ENCODE data around the gene RNU1-4. TPM values are rescaled to one million over a fixed set of nuclear protein-coding genes. Genes with fewer than 3 reads are reported as not detected.
"Not testable (repeated sequence)": the region's sequence is repeated elsewhere in the genome, so short reads cannot be mapped to it uniquely, and the experiment has no call there.

RNU1-4 gene
- total and polyA plus RNA-seq, 4 donors: 7,231 to 8,154 TPM; not detected in 2

DNA sequence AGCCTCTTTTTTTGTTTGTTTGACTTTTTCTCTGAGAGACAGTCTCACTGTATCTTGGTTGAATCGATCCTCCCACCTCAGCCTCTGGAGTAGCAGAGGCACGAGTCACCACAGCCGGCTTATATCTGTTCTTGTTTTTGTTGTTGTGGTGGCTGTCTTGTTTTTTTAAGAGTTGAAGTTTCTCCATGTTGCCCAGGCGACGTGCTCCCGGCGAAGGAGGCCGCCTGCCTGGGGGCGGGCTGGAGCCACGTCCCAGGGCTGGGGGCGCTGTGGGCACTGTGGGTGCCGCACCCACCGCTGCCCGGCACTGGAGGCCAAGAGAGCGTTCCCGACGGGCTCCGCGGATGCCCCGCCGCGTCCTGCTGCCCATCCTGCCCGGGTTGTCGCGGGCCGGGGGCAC, 8.4 kb downstream of the RNU1-4 start:
- H3K27ac ChIP-seq (ENCODE audit: low read depth in 1 of 2, low read length in 2 of 2); DNase-seq; H3K9me3 ChIP-seq (ENCODE audit: control insufficient read depth, low read length); H3K4me1 ChIP-seq (ENCODE audit: control insufficient read depth in 1 of 2, insufficient read depth in 2 of 2, low read length in 2 of 2); H3K27me3 ChIP-seq (ENCODE audit: control insufficient read depth in 1 of 2, insufficient read depth in 2 of 2, low read length in 1 of 2); H3K36me3 ChIP-seq (ENCODE audit: control insufficient read depth in 1 of 2, insufficient read depth in 2 of 2, low read length in 1 of 2); H3K4me3 ChIP-seq (ENCODE audit: low read length in 2 of 2); intact Hi-C loops (cut with DNase I): not testable (repeated sequence)
- peak; percentile 66 for ATAC-seq (ENCODE audit: low FRiP score)
- WGBS, 2 donors: 86 to 88% methylated on average over 10 to 23 of the region's 26 CpGs

DNA sequence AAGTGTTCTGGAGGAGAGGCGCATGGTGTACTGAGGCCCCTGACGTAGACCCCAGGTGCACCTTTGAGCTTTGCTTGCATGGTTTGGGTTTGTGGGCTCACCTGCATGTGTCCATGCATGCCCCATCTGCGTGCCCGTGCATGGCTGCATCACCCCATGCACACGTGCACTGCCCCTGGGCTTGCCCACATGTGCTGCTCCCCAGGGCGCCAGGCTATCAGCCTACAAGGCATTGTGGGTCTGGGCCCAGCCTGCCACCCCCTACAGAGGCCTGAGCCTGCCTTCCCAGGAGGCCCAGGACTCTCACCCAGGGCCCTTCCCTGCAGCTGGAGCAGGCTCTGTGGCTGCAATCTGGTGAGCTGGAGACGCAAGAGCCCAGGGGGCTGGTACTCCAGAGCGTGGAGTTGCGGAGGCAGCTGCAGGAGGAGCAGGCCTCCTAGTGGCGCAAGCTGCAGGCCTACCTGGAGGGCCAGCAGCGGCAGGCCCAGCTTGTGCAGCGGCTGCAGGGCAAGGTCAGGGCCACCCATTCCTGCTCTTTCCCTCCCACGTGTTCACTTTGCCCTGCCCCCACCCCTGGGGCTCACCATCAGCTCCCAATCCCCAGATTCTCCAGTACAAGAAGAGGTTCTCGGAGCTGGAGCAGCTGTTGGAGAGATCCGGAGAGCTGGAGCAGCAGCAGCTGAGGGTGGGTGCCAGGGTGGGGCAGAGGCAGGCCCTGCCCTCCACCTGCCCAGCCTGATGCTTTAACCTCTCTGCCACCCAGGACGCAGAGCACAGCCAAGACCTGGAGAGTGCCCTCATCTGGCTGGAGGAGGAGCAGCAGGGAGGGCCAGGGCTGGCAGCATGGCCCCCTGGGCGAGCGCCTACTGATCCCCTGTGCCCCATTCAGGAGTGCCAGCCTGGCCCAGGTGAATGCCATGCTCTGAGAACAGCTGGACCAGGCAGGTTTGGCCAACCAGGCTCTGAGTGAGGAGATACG, 9.9 kb downstream of the RNU1-4 start:
- intact Hi-C loops (cut with DNase I); H3K4me3 ChIP-seq (ENCODE audit: low read length in 2 of 2); H3K4me1 ChIP-seq (ENCODE audit: control insufficient read depth in 1 of 2, insufficient read depth in 2 of 2, low read length in 2 of 2); H3K27ac ChIP-seq (ENCODE audit: low read depth in 1 of 2, low read length in 2 of 2); DNase-seq; H3K36me3 ChIP-seq (ENCODE audit: control insufficient read depth in 1 of 2, insufficient read depth in 2 of 2, low read length in 1 of 2); H3K27me3 ChIP-seq (ENCODE audit: control insufficient read depth in 1 of 2, insufficient read depth in 2 of 2, low read length in 1 of 2); H3K9me3 ChIP-seq (ENCODE audit: control insufficient read depth, low read length): not testable (repeated sequence)
- ATAC-seq (ENCODE audit: low FRiP score): peak; percentile 72
- 20 to 73% methylated on average over 1 to 4 of the region's 19 CpGs for WGBS, 2 donors

DNA sequence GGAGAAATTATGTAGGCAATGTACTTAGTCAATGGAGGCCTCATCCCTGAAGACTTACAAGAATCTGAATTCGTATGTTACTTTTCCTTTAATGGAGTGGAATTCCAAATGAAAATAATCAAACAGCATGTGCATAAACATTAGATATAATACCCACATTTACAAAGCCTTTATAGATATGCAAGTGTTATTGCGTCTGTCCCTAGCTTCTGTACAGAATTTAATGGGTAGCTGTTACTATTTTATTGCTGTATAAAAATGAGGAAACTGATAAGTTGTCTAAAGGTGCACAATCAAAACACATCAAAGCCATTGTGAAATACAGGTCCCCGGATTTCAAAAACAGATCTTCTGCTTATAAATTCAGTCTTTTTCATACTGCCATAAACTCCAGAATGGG, 12.5 kb downstream of the RNU1-4 start:
- H3K27me3 ChIP-seq (ENCODE audit: control insufficient read depth in 1 of 2, insufficient read depth in 2 of 2, low read length in 1 of 2); H3K36me3 ChIP-seq (ENCODE audit: control insufficient read depth in 1 of 2, insufficient read depth in 2 of 2, low read length in 1 of 2); intact Hi-C loops (cut with DNase I); H3K9me3 ChIP-seq (ENCODE audit: control insufficient read depth, low read length); H3K4me1 ChIP-seq (ENCODE audit: control insufficient read depth in 1 of 2, insufficient read depth in 2 of 2, low read length in 2 of 2); ATAC-seq (ENCODE audit: low FRiP score); H3K4me3 ChIP-seq (ENCODE audit: low read length in 2 of 2); H3K27ac ChIP-seq (ENCODE audit: low read depth in 1 of 2, low read length in 2 of 2); DNase-seq: not testable (repeated sequence)
- WGBS, 2 donors: no CpG with 5 or more reads among the region's 3 CpGs

DNA sequence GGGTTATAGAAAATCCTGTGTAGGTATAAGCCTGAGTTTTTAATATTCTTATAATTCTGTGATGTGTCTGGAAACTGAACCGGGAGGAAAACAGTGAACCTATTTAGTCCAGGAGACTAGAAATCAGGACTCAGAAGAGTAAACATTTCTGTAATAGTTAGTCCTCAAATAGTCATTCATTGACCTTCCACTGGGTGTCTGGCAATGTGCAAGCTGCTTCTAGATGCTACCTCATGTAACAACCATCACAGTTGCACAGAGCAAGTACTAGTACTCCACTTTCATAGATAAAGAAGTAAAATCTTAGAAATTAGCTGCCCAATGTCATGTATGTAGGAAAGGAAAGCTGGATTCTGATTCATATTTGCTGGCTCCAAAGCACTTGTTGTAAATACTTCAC, 15.1 kb downstream of the RNU1-4 start:
- DNase-seq; H3K4me1 ChIP-seq (ENCODE audit: control insufficient read depth in 1 of 2, insufficient read depth in 2 of 2, low read length in 2 of 2); H3K27ac ChIP-seq (ENCODE audit: low read depth in 1 of 2, low read length in 2 of 2); H3K4me3 ChIP-seq (ENCODE audit: low read length in 2 of 2); ATAC-seq (ENCODE audit: low FRiP score); H3K9me3 ChIP-seq (ENCODE audit: control insufficient read depth, low read length); H3K36me3 ChIP-seq (ENCODE audit: control insufficient read depth in 1 of 2, insufficient read depth in 2 of 2, low read length in 1 of 2); H3K27me3 ChIP-seq (ENCODE audit: control insufficient read depth in 1 of 2, insufficient read depth in 2 of 2, low read length in 1 of 2); intact Hi-C loops (cut with DNase I): not testable (repeated sequence)
- WGBS, 2 donors: no CpG with 5 or more reads among the region's 1 CpG

DNA sequence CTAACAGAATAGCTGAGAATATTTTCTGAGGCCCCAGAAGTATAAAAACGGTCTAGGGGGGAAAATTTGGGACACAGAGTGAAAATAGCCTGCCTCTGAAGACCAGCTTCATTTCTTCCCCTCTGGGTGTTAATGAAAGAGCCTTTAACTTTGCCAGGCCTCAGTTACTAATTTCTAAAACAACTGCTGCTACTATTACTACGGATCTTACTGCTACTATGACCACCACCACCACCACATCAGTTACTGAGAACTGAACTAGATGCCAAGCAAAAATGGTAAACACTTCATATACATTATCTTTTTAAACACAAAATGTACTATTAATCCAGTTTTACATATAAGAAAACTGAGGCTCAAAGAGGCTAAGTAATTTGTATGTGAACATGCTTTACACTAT, 15.6 kb downstream of the RNU1-4 start:
- H3K9me3 ChIP-seq (ENCODE audit: control insufficient read depth, low read length); intact Hi-C loops (cut with DNase I); DNase-seq; ATAC-seq (ENCODE audit: low FRiP score); H3K36me3 ChIP-seq (ENCODE audit: control insufficient read depth in 1 of 2, insufficient read depth in 2 of 2, low read length in 1 of 2); H3K4me1 ChIP-seq (ENCODE audit: control insufficient read depth in 1 of 2, insufficient read depth in 2 of 2, low read length in 2 of 2); H3K27ac ChIP-seq (ENCODE audit: low read depth in 1 of 2, low read length in 2 of 2); H3K4me3 ChIP-seq (ENCODE audit: low read length in 2 of 2); H3K27me3 ChIP-seq (ENCODE audit: control insufficient read depth in 1 of 2, insufficient read depth in 2 of 2, low read length in 1 of 2): not testable (repeated sequence)
- WGBS, 2 donors: 72 to 98% methylated on average over 2 of the region's 2 CpGs

DNA sequence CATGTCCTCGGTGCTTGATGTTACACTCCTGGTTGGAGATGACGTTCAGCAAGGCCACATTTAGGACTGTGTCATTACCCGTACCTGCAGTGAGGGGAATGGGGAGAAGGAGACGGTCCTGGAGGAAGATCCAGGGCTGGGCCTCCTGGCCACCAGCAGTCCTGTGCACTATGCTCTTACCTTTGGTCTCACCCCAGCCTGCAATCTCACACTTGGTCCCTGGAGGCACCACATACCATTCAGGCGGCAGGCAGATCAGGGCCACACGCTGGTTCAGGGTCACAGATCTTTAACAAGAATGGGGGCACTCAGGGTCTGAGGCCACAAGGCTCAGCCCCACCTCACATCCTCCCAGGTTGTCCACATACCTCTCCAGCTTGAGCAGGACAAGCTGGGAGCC, 17.3 kb downstream of the RNU1-4 start:
- H3K4me3 ChIP-seq (ENCODE audit: low read length in 2 of 2); H3K9me3 ChIP-seq (ENCODE audit: control insufficient read depth, low read length); H3K27me3 ChIP-seq (ENCODE audit: control insufficient read depth in 1 of 2, insufficient read depth in 2 of 2, low read length in 1 of 2); H3K36me3 ChIP-seq (ENCODE audit: control insufficient read depth in 1 of 2, insufficient read depth in 2 of 2, low read length in 1 of 2); DNase-seq; H3K27ac ChIP-seq (ENCODE audit: low read depth in 1 of 2, low read length in 2 of 2); H3K4me1 ChIP-seq (ENCODE audit: control insufficient read depth in 1 of 2, insufficient read depth in 2 of 2, low read length in 2 of 2); intact Hi-C loops (cut with DNase I); ATAC-seq (ENCODE audit: low FRiP score): not testable (repeated sequence)
- 94% methylated on average over 2 of the region's 6 CpGs; no CpG with 5 or more reads in 1 of the 2 donors for WGBS, 2 donors

DNA sequence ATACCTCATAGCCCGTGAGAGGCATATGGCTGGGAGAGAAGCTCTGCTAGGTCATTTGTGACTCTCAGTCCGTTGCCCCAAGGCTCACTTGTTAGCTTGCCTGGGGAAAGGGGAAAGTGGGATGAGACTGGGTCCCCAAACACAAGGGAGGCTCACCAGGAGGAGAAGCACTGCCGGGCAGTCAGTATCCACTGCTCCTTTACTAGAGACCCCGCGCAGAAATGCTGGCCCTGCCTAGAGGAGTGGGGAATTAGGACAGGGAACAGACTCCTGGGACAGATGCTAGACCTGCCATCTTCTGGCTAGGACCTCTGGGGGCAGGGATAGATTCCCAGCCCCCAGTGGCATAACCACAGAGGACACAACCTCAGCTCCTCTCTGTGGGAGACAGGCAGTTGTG, 17.7 kb downstream of the RNU1-4 start:
- DNase-seq: not testable (repeated sequence)

DNA sequence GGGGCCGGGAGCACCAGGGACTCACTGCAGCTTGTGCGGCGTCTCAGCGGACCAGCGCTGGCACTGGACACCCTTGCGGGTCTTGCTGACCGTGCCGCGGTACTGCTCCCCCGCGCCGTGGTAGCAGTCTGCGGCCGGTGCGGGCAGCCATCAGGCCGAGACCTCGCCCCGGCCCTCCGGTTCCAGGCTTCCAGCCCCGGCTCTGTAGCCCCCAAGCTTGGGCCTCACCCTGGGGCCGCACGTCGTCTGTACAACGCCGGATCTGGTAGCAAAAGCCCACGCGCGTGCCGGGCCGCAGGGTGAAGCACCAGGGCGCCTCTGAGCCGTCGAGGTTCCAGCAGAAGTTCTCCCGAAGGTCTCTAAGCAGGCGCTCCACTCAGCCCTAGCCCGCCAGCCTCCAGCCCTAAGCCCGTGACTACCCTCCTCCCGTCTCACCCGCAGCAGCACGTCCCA, 18.8 kb downstream of the RNU1-4 start:
- peak; percentile 53 for ATAC-seq (ENCODE audit: low FRiP score)
- H3K4me3 ChIP-seq (ENCODE audit: low read length in 2 of 2); H3K9me3 ChIP-seq (ENCODE audit: control insufficient read depth, low read length); H3K27me3 ChIP-seq (ENCODE audit: control insufficient read depth in 1 of 2, insufficient read depth in 2 of 2, low read length in 1 of 2); intact Hi-C loops (cut with DNase I); H3K36me3 ChIP-seq (ENCODE audit: control insufficient read depth in 1 of 2, insufficient read depth in 2 of 2, low read length in 1 of 2); H3K4me1 ChIP-seq (ENCODE audit: control insufficient read depth in 1 of 2, insufficient read depth in 2 of 2, low read length in 2 of 2); H3K27ac ChIP-seq (ENCODE audit: low read depth in 1 of 2, low read length in 2 of 2): not testable (repeated sequence)
- DNase-seq: peak; percentile 29 to 75
- WGBS, 2 donors: 22 to 28% methylated on average over 34 to 40 of the region's 40 CpGs

More for the DNA sequence above, 17.7 kb downstream of the RNU1-4 start:
- 92 to 97% methylated on average over 4 of the region's 5 CpGs for WGBS, 2 donors
- H3K4me1 ChIP-seq (ENCODE audit: control insufficient read depth in 1 of 2, insufficient read depth in 2 of 2, low read length in 2 of 2); ATAC-seq (ENCODE audit: low FRiP score); H3K4me3 ChIP-seq (ENCODE audit: low read length in 2 of 2); intact Hi-C loops (cut with DNase I); H3K36me3 ChIP-seq (ENCODE audit: control insufficient read depth in 1 of 2, insufficient read depth in 2 of 2, low read length in 1 of 2); H3K9me3 ChIP-seq (ENCODE audit: control insufficient read depth, low read length); H3K27me3 ChIP-seq (ENCODE audit: control insufficient read depth in 1 of 2, insufficient read depth in 2 of 2, low read length in 1 of 2); H3K27ac ChIP-seq (ENCODE audit: low read depth in 1 of 2, low read length in 2 of 2): not testable (repeated sequence)
